Endothelial cell (in vitro differentiated cells): ENCODE measurements around the gene GRWD1. TPM values are rescaled to one million over a fixed set of nuclear protein-coding genes. Genes with fewer than 3 reads are reported as not detected.

Source experiments
- DNase-seq: peaks from one replicate; pipeline ENCODE4 v3.0.0; 2021; ENCODE audit warnings: low spot score
- H3K27ac Mint-ChIP-seq: one replicate; pipeline ENCODE4 v1.8.0; 2021; ENCODE audit warnings: mixed read lengths, inconsistent platforms; ENCODE audit not compliant: unreplicated experiment
- H3K27me3 Mint-ChIP-seq: one replicate; pipeline ENCODE4 v1.8.0; 2021; ENCODE audit warnings: mild to moderate bottlenecking, moderate library complexity, mixed read lengths, inconsistent platforms; ENCODE audit not compliant: unreplicated experiment
- H3K36me3 Mint-ChIP-seq: one replicate; pipeline ENCODE4 v1.8.0; 2021; ENCODE audit warnings: mild to moderate bottlenecking, low read depth, mixed read lengths, inconsistent platforms; ENCODE audit not compliant: unreplicated experiment
- H3K4me1 Mint-ChIP-seq: one replicate; pipeline ENCODE4 v1.8.0; 2021; ENCODE audit warnings: mild to moderate bottlenecking, mixed read lengths, inconsistent platforms; ENCODE audit not compliant: unreplicated experiment
- H3K4me3 Mint-ChIP-seq: one replicate; pipeline ENCODE4 v1.8.0; 2021; ENCODE audit warnings: mild to moderate bottlenecking, mixed read lengths, inconsistent platforms; ENCODE audit not compliant: unreplicated experiment
- H3K9me3 Mint-ChIP-seq: one replicate; pipeline ENCODE4 v1.8.0; 2021; ENCODE audit warnings: mixed read lengths, inconsistent platforms; ENCODE audit not compliant: unreplicated experiment
- total RNA-seq: library from RNA; stranded (reverse); fragmentation: NEBNext Ultra II Directional; extraction: Animal tissue kit (Norgen Biotek cat#: 25700); gene quantifications from one replicate; pipeline ENCODE4 v1.2.1, GENCODE V29; 2021; ENCODE audit not compliant: unreplicated experiment
- TF ChIP-seq, protein P1 (sequence below): fragments of 200-600 bp; sonication (generic); IDR thresholded peaks from one replicate; pipeline ENCODE4 v1.5.0; 2021; ENCODE audit warnings: antibody characterized with exemption; ENCODE audit not compliant: unreplicated experiment

The GRWD1 gene
- total RNA-seq, 1 donor from 2014 or later: 38.4 TPM

GRCh38 chr19:48478339-48479256 is 32.8 kb downstream of the GRWD1 start:
- H3K36me3 Mint-ChIP-seq: peaks cover 23% of the 10 kb centered on the region
- peaks cover 38% of the 10 kb centered on the region for H3K27me3 Mint-ChIP-seq
- TF ChIP-seq, protein P1, sequence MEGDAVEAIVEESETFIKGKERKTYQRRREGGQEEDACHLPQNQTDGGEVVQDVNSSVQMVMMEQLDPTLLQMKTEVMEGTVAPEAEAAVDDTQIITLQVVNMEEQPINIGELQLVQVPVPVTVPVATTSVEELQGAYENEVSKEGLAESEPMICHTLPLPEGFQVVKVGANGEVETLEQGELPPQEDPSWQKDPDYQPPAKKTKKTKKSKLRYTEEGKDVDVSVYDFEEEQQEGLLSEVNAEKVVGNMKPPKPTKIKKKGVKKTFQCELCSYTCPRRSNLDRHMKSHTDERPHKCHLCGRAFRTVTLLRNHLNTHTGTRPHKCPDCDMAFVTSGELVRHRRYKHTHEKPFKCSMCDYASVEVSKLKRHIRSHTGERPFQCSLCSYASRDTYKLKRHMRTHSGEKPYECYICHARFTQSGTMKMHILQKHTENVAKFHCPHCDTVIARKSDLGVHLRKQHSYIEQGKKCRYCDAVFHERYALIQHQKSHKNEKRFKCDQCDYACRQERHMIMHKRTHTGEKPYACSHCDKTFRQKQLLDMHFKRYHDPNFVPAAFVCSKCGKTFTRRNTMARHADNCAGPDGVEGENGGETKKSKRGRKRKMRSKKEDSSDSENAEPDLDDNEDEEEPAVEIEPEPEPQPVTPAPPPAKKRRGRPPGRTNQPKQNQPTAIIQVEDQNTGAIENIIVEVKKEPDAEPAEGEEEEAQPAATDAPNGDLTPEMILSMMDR: no peak
- no peaks in the 10 kb centered on the region for H3K9me3 Mint-ChIP-seq
- DNase-seq: no peak
- H3K4me3 Mint-ChIP-seq: no peak overlapping the region
- peaks cover 11% of the 10 kb centered on the region for H3K4me1 Mint-ChIP-seq
- H3K27ac Mint-ChIP-seq: no peak overlapping the region

- no peak for DNase-seq
- no peaks in the 10 kb centered on the region for H3K9me3 Mint-ChIP-seq
- peak overlapping the region; percentile 52 for H3K27ac Mint-ChIP-seq
- H3K27me3 Mint-ChIP-seq: peaks cover 37% of the 10 kb centered on the region
- peaks cover 19% of the 10 kb centered on the region for H3K4me1 Mint-ChIP-seq
- H3K36me3 Mint-ChIP-seq: peaks cover 18% of the 10 kb centered on the region
- peak overlapping the region; percentile 72 for H3K4me3 Mint-ChIP-seq
- TF ChIP-seq, protein P1: no peak
These were observed 33.9 kb downstream of the GRWD1 start for GRCh38 chr19:48479686-48480085.

DNA sequence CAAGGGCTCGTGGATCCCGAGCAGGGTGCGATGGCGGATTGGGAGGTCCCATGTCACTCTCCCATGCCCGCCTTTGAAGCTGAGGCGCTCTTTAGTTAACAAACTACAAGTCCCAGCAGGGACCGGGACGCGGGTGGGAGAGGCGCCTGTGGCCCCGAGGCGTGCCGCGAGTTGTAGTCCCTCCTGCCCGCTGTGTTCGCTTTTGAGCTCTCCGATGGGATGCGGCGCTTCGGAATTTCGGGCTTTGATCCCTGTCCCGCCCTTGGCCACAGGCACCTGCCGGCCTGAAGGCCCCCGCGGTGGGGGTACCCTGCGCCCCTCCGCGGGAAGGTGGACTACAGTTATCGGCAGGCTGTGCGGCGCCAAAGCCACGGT is 34.4 kb downstream of the GRWD1 start:
- TF ChIP-seq, protein P1: no peak
- no peak for DNase-seq
- H3K27me3 Mint-ChIP-seq: peaks cover 35% of the 10 kb centered on the region
- H3K4me1 Mint-ChIP-seq: peaks cover 18% of the 10 kb centered on the region
- H3K4me3 Mint-ChIP-seq: no peak overlapping the region
- H3K36me3 Mint-ChIP-seq: peaks cover 16% of the 10 kb centered on the region
- no peaks in the 10 kb centered on the region for H3K9me3 Mint-ChIP-seq
- peak overlapping the region; percentile 5 for H3K27ac Mint-ChIP-seq

DNA sequence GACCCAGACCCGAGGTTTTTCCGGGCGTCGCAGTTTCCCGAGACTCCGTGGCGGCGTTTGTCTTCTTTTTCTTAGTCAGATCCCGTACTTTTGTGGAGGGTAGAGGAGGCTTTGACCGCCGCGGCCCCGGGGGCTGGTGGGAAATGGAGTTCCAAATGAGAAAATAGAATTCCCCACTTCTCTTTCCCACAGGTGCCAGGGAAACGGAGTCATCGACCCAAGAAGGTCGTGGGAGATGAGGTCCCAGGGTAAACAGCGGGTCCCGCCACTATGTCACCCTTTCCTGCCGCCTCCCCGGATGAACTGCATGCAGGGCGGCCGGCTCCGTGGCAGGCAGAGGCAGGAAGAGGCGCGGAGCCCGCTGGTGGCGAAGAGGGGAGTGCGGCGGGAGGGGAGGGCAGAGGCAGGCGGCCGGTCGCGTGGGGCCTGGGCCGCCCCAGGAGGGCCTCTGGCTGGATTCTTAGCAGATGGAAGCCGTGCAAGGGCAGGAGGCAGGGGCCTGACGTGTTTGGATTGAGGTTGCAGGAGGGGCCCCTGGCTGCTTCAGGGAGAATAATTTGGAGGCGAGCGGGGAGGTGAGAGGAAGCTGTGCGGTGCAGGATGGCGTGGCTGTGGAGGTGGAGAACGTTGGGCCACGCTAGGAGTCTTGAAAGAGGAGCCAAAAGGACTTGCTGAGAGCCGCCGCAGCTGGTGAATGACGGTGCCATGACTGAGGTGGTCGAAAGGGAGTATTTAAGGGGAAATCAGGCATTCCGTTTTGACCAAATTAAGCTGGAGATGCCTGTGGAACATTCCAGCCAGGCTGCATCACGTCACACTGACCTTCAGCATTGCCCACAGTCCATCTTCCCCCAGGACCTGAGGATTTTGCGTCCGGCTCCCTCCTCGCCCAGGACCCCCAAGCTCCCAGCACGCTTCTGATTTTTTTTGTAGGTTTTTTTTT is 35.0 kb downstream of the GRWD1 start:
- TF ChIP-seq, protein P1: no peak
- no peak for DNase-seq
- no peak overlapping the region for H3K4me3 Mint-ChIP-seq
- H3K27ac Mint-ChIP-seq: peak overlapping the region; percentile 79
- H3K4me1 Mint-ChIP-seq: peaks cover 16% of the 10 kb centered on the region
- H3K27me3 Mint-ChIP-seq: peaks cover 29% of the 10 kb centered on the region
- peaks cover 9% of the 10 kb centered on the region for H3K36me3 Mint-ChIP-seq
- no peaks in the 10 kb centered on the region for H3K9me3 Mint-ChIP-seq
